A549 treated with CORT108297 at 1 μM for 4 hours (cell line): Measurements from ENCODE around the gene ZBTB37. TPM values are rescaled to one million over a fixed set of nuclear protein-coding genes. Genes with fewer than 3 reads are reported as not detected.

Source experiments
- total RNA-seq: library from RNA; stranded (reverse); fragments of 200-300 nt; extraction: Qiagen RNA extraction; gene quantifications from 5 replicates; pipeline ENCODE4 v1.2.3, GENCODE V29; 2022

The ZBTB37 gene, protein sequence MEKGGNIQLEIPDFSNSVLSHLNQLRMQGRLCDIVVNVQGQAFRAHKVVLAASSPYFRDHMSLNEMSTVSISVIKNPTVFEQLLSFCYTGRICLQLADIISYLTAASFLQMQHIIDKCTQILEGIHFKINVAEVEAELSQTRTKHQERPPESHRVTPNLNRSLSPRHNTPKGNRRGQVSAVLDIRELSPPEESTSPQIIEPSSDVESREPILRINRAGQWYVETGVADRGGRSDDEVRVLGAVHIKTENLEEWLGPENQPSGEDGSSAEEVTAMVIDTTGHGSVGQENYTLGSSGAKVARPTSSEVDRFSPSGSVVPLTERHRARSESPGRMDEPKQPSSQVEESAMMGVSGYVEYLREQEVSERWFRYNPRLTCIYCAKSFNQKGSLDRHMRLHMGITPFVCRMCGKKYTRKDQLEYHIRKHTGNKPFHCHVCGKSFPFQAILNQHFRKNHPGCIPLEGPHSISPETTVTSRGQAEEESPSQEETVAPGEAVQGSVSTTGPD
- 1.1 to 1.5 TPM (median 1.4 TPM) in 5 replicates for total RNA-seq

DNA sequence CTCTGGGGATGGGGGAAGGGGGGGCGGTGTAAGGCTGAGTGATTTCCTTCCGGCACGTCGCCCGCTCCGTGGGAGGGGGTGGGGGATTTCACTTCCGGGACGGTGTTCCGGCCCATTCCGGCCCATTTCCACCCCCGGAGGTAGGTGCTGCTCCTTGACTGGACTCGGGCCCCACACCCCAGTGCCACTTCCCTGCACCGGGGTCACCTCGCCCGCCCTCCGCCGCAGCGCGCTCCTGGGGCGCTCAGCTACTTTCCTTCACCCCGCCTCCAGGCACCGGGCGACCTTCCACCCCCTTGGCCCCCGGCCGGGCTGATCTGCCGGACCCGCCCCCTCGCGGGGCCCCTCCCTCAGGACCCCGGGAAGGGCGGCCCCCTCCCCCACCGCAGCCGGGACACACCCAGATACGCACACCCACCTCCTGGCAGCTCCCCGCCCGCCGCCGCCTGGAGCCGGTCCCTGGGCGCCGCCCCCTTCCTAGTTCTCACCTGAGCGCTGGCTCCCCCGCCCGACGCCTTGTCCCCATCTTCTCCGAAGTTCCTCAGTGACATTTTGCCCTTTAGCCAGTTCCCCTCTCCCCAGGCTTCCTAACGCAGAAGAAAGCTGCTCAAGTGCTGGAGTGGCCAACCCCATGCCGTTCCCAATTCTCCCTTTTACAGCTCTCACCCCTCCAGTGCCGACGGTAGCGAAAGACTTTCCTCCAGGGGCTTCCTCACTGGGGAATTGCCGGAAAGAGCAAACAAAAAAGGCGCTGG is at the start of gene ZBTB37:
Gene ZBTB37 (plus strand): TSS at position 115 of the 755 bp plus-strand sequence. CDS start 1,846 bp downstream, outside the sequence.

DNA sequence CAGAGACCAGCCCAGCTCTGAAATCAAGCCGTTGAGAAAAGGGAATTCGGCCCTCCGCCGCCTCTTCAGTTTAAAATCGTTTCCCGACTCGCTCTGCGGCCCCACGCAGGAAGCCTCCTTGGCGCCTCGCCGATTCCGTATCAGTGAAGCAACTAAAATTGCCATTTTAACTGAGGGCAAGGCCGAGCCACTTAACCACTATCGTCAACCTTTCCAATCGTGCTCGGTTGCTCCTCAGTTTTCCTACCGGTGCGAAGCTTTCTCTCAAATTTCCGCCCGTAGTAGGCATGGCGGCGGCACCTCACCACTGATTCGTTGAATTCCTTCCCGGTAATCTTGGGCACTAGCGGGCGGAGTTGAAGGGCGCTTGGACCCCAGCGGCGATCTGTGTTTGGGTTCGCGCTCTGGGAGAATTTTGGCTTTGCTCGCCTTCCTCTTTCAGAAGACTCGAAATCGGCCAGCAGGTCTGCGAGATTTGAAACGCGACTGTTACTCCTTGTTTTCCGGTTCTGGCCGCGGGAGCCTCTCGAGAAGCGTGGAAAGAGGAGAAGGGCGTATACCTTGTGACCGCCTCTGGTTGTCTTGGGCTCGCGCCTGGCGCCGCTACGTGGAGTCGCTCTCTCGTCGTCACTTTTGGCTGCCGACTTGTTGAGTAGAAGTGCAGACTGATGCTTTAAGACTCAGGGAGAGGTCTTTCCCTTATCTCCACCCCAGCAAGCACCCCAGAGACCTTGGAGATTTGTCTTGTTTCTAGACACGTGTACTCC is 43.7 kb upstream of the ZBTB37 start, which contains the start of the genes CENPL and DARS2:
Gene CENPL (minus strand): TSS at position 569 of the 767 bp plus-strand sequence. CDS start 13,584 bp downstream, outside the sequence.
Gene DARS2 (plus strand): TSS at position 359 of the 767 bp plus-strand sequence. CDS start 557 bp downstream, outside the sequence.

DNA sequence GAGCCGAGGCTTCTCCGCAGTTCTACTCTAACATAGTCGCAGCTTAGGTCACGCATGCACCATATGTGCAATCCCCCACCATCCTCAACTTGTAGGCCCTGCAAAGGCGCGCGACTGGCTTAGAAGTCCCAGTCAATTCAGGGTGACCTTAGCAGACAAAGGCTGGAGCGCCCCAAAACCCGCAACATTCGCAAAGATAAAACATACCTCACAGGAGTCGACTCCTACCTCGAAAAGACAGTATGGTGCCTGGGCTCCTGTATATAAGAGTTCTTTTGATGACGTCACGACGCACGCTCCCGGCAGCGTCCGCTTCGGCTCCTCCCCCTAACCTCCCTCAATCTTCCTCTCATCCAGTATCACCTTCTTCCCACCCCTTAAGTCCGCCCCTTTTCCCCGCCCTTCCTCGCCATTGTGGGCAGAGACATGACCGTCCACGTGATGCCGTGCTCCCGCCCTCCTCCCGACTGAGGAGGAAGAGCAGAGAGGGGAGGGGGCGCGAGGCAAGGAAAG is 371 bp upstream of the ZBTB37 start, which contains the start of gene GAS5:
Gene GAS5 (minus strand): TSS at position 237 of the 513 bp plus-strand sequence.

DNA sequence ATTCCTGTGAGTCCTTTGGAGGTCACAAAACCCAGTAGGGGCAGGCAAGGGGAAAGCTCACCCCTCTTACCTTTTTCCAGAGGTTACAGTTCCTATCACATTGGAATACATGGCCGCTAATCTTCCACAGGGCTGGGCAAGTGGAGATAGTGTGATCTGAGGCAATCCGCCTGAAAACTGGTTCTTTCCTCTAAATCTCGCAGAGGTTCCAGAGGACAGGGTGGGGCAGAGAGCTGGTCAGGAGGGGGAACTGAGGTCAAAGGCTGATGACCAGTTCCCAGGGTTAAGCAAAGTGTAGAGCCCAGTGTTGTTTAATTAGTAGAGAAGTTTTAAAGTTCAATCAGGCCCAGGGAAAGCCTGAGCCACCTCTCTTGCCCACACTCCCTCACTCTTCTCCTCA is 49.0 kb downstream of the ZBTB37 start, which contains the start of gene SERPINC1:
Gene SERPINC1 (minus strand): TSS at position 179 of the 400 bp plus-strand sequence. CDS start 68 bp downstream, at position 111.

Other genes with a start within 250 kb of the ZBTB37 start
- not detected in 5 replicates for gene TEX50, start 233.0 kb upstream of the ZBTB37 start, total RNA-seq
- 0.09 to 0.26 TPM (median 0.21 TPM) in 5 replicates for gene ANKRD45, start 198.5 kb upstream of the ZBTB37 start, total RNA-seq
- gene KLHL20, start 153.4 kb upstream of the ZBTB37 start, total RNA-seq, result 9.9 to 14.7 TPM (median 12.6 TPM) in 5 replicates
- gene DARS2, start 43.7 kb upstream of the ZBTB37 start, total RNA-seq, result 37.7 to 48.0 TPM (median 42.3 TPM) in 5 replicates
- gene CENPL, start 43.5 kb upstream of the ZBTB37 start, total RNA-seq, result 11.8 to 12.7 TPM (median 12.5 TPM) in 5 replicates
- gene GAS5, start 391 bp upstream of the ZBTB37 start, total RNA-seq, result 293 to 333 TPM (median 300 TPM) in 5 replicates
- gene SERPINC1, start 48.9 kb downstream of the ZBTB37 start, total RNA-seq, result 0.06 to 0.23 TPM (median 0.09 TPM) in 4 of 5 replicates, not detected in the other
- gene RC3H1, start 154.0 kb downstream of the ZBTB37 start, total RNA-seq, result 4.8 to 6.6 TPM (median 5.5 TPM) in 5 replicates